ENCODE results near the gene NCS1. TPM values are rescaled to one million over a fixed set of nuclear protein-coding genes. Genes with fewer than 3 reads are reported as not detected.

Gene NCS1
- total and polyA plus RNA-seq, 9 of the 15 experiments (the other 6 are each of a cell fraction or from before 2014, with no cell fraction given) = 0.28 to 27.0 (median 9.6) TPM

DNA sequence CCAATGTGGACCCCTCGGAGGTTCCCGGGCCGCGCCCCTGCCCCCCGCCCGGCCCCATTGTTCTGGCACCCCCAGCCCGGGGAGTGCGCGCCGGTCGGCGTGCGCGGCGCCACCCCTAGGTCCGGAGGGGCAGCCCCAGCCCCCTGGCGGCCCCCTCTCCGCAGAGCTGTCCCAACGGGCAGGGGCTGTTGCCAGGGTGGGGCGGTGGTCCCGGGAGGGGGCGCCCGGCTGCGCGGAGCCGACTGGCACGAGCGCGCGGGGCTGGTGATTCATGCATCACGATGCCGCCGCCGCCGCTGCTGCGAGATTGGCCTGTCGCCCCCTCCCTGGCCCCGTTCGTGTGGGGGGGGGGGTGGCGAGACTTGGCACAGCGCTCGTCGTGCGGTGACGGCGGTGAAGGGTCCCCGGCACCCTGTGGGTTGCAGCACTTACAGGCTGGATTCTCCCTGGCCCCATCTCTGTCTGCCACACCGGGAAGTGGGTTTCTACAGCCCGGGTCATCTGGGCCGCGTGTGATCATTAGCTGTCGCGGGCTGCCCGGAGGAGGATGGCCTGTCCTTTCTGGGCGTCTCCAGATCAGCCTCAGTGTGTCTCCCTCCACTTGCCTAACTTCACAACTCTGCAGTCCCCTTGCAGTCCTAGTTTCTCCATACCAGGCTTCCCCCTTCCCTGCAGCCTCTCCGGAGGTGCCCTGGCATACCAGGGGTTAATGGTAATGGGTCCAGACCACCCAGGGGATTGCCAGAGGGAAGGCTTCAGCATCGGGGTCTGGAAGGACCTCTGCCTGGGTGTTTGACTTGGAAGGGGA lies 858 bp downstream of the NCS1 start (continued):
- TF ChIP-seq, protein P1, sequence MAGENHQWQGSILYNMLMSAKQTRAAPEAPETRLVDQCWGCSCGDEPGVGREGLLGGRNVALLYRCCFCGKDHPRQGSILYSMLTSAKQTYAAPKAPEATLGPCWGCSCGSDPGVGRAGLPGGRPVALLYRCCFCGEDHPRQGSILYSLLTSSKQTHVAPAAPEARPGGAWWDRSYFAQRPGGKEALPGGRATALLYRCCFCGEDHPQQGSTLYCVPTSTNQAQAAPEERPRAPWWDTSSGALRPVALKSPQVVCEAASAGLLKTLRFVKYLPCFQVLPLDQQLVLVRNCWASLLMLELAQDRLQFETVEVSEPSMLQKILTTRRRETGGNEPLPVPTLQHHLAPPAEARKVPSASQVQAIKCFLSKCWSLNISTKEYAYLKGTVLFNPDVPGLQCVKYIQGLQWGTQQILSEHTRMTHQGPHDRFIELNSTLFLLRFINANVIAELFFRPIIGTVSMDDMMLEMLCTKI (IDR thresholded peaks at IDR 0.05; ENCODE audit: partially characterized antibody) = no peak

DNA sequence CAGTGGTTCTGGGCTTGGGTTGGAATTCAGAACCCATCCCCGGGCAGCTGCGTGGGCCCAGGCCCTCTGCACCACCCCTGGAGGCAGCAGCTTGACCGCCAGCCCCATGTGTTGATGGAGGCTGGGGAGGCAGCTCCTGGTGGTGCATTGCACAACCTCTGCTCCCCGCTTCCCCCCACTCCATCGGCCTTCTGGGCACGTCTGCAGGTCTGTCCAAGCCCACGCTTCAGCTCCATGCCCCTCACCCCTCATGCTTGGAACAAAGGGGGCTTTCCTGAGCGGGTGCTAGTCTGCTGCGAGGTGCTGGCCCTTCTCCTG lies 1.4 kb downstream of the NCS1 start:
- H3K4me1 ChIP-seq (replicated peaks in 1 of 2; ENCODE audit: control insufficient read depth in 2 of 2, insufficient read depth in 2 of 2, low read length in 2 of 2) = peaks cover 0 to 27% of the 10 kb centered on the region in 2 experiments; a peak in 3 of 5 replicates
- H3K4me3 ChIP-seq = no peak overlapping the region
- TF ChIP-seq, protein P2, sequence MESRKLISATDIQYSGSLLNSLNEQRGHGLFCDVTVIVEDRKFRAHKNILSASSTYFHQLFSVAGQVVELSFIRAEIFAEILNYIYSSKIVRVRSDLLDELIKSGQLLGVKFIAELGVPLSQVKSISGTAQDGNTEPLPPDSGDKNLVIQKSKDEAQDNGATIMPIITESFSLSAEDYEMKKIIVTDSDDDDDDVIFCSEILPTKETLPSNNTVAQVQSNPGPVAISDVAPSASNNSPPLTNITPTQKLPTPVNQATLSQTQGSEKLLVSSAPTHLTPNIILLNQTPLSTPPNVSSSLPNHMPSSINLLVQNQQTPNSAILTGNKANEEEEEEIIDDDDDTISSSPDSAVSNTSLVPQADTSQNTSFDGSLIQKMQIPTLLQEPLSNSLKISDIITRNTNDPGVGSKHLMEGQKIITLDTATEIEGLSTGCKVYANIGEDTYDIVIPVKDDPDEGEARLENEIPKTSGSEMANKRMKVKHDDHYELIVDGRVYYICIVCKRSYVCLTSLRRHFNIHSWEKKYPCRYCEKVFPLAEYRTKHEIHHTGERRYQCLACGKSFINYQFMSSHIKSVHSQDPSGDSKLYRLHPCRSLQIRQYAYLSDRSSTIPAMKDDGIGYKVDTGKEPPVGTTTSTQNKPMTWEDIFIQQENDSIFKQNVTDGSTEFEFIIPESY (CRISPR knock-in tag; IDR thresholded peaks at IDR 0.05) = peak; percentile 59; the same call in 1 of the 2 replicates
- TF ChIP-seq CHCHD3 (CRISPR knock-in tag; IDR thresholded peaks at IDR 0.05) (no peak), RBFOX2 (IDR thresholded peaks at IDR 0.05; ENCODE audit: low read depth, low read length) (peak; percentile 35)
- H3K4me2 ChIP-seq (ENCODE audit: insufficient read depth, low read length) = peak overlapping the region; percentile 48; the same call in 1 of the 2 replicates
- DNase-seq (ENCODE audit: extremely low read depth in 1 of 4, low spot score in 3 of 4) (no peak), FAIRE-seq (no peak), ATAC-seq (no peak)
- POLR2A ChIA-PET = interaction anchor here (0.5 to 1.2 kb wide), 2 partner anchors 14 to 312 kb away, joined by 3 read pairs; no protein-coding TSS in a partner anchor
- CTCF ChIA-PET (ENCODE audit: low intra/inter-chr PET ratio) = no interaction called here
- H3K27ac ChIP-seq (ENCODE audit: extremely low read depth, low read depth, low read length) = no peak overlapping the region
- H3K9me1 ChIP-seq (ENCODE audit: control insufficient read depth, insufficient read depth, low read length) = no peaks in the 10 kb centered on the region
- no peaks in the 10 kb centered on the region for H3K36me3 ChIP-seq (ENCODE audit: control insufficient read depth, insufficient read depth, low read length)
- 85% methylated on average over 8 of the region's 9 CpGs for WGBS (ENCODE audit: insufficient coverage, low coverage, missing lambda C conversion rate)
- in situ Hi-C loops (cut with MboI) = no loop called here
- no peaks in the 10 kb centered on the region for H3K9me3 ChIP-seq (replicated peaks; ENCODE audit: control insufficient read depth, insufficient read depth, low read depth, low read length)
- H3K27me3 ChIP-seq (ENCODE audit: control insufficient read depth in 2 of 2, insufficient read depth in 2 of 2, low read length in 2 of 2) = no peaks in the 10 kb centered on the region; a peak in 1 of 5 replicates
- BruUV-seq (replicated peaks) = no TSS peak
- H4K20me1 ChIP-seq (replicated peaks; ENCODE audit: control insufficient read depth, insufficient read depth, low read length) = peaks cover 20% of the 10 kb centered on the region; the same call in 1 of the 2 replicates
- intact Hi-C loops (cut with micrococcal nuclease) = no loop called here
- H2AFZ ChIP-seq (ENCODE audit: low read depth, low read length) = no peak overlapping the region
- peaks cover 21% of the 10 kb centered on the region for H3K79me2 ChIP-seq (ENCODE audit: control insufficient read depth, insufficient read depth, low read length)
- H3K9ac ChIP-seq (ENCODE audit: insufficient read depth in 1 of 2, low read depth in 2 of 2, low read length in 2 of 2) = peak overlapping the region in 1 of 2 experiments; percentile 90; a peak in 2 of 4 replicates

Measured in K562 (cell line).